GM19452 (cell line): ENCODE results near the gene WHRN.

Experiments used
- ATAC-seq: cut with Tn5 transposase; IDR thresholded peaks from one replicate; pipeline ENCODE4 v1.9.1; 2021; ENCODE audit not compliant: unreplicated experiment

Gene WHRN

GRCh38 chr9:114493521-114494184 lies 11.6 kb downstream of the WHRN start:
- ATAC-seq: no peak

GRCh38 chr9:114492991-114493390 lies 12.3 kb downstream of the WHRN start:
- no peak for ATAC-seq

- no peak for ATAC-seq
Observed at GRCh38 chr9:114491430-114492003, 13.8 kb downstream of the WHRN start.

DNA sequence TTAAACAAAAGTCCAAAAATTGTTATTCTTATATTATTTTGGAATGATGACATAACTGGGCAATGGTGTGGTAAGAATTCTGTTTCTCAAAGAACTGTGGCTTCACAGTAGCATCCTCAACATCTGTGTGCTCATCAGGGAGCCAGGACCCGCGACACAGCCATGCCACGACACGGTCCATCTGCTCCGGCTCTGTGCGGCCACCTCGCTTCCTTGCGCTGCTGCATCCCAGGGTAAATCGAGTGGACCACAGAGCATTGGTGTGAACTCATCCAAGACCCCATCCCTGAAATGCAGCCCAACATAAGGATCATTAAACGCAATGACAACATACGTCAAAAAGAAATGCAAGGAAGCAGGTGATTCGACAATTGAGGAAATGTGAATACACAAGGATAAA lies 15.3 kb downstream of the WHRN start:
- no peak for ATAC-seq

DNA sequence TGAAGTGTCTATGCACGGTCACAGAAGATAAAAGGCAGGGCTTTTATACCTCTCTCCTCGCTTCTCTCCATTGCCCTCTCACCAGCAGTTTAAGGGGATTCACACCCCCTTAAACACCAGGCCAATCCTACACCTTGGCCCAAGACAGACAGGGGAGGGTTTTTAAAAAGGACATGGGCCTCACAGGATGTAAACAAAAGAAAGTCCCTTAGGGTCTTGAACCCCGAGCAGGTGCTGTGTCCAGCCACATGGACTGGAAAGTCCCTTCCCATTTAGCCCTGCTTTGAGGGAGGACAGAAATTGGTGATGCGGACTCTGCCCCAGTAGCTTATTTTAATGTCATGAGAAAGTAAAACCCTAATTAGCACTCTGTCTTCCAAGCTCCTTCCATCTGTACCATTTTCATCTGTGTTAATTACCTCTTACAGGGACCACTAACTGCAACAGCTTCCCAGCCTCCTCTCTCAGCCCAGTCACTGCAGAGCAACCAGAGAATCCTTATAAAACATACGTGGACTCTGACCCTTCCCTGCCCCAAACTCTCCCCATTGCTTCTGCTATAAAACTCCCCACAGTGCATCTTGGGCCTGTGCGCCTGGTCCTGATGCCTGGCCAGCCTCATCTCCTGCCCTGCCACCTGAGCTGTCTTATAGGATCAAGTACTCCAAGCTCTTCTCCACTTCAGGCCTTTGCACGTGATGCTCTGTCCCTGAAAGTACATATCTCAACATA lies 16.7 kb downstream of the WHRN start:
- no peak for ATAC-seq

GRCh38 chr9:114487607-114488300 lies 17.5 kb downstream of the WHRN start:
- peak; percentile 54 for ATAC-seq

GRCh38 chr9:114486205-114486963 lies 18.9 kb downstream of the WHRN start:
- no peak for ATAC-seq

GRCh38 chr9:114484854-114485443 lies 20.3 kb downstream of the WHRN start:
- peak; percentile 69 for ATAC-seq

GRCh38 chr9:114484215-114484853 lies 20.9 kb downstream of the WHRN start:
- no peak for ATAC-seq

- ATAC-seq: no peak
Observed at GRCh38 chr9:114483499-114483898, 21.8 kb downstream of the WHRN start.

DNA sequence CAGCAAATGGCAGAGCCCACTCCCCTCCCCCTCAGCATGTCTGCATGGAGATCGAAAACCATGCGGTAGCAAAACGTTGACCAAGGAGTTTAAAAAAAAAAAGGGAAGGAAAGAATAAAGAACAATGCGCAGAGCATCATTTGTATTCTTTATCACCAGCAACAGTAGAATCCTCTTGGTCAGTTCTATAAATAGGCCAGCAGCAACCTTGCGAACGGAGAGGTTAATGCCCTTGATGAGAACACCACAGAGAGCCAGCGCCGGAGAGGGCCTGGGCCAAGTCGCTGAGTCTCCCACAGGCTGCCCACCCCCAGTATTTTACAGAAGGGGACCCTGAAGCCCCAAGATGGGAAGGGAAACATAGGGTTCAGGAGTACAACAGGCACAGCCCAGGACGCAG lies 22.7 kb downstream of the WHRN start:
- no peak for ATAC-seq

DNA sequence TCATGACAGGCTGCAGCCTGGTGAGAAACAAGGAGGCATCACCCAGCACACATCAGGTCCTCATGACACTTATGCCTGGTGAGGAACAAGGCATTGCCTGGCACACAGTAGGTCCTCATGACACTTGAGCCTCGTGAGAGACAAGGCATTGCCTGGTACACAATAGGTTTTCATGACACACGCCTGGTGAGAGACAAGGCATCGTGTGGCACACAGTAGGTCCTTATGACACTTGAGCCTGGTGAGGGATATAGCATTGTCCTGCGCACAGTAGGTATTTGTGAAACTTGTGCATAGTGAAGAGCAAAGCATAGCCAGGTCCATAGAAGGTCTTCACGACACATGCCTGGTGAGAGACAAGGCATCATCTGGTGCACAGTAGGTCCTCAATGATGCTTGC lies 23.5 kb downstream of the WHRN start:
- no peak for ATAC-seq

DNA sequence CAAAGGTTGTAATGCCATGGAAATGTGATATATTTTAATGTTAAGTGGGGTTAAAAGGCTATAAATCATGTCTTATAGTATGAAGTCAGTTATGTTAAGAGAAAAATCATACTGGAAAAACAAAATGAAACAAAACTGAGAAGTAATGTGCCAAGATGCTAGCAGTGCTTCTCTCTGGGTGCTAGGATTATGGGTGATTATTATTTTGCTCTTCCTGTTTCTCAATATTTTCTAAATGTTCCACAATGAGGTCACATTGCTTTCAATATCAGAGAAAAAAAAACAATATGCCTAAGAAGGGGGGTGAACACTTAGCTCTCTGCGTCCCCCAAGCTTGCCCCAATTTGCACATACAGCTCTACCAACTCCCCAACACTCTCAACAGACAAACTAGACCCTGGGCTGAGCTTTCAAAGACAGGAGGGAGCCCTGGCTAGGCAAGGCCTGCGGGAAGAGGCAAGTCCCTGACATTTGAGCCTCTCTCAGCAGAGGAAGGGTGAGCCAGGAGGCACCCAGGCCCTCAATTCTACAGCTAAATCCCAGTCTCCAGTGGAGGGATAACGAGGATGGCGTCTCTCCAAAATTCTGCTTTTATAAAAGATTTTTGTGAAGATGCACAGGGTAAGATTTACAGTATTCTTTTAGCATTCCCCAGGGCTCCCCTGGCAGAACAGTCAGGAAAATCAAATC lies 24.4 kb downstream of the WHRN start:
- no peak for ATAC-seq

DNA sequence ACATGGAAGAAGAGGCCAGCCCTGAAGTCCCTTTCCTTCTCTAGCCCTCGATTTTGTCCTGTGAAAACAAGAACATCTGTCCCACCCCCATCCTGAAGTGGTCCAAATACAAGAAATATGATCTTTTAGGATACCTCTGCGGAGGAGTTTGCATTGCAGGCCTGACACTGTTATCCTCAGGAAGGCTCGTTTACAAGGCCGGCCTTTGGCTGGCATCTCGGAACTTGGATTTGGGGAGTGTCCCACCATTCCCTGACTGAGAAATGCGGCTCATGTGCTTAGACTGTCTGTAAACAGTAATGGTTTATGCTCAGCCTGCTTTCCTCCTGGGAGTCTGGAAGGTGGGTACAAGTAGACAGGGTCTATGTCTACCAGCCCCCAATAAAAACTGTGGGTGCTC lies 26.4 kb downstream of the WHRN start:
- no peak for ATAC-seq

GRCh38 chr9:114478459-114478858 lies 26.8 kb downstream of the WHRN start:
- ATAC-seq: no peak

- no peak for ATAC-seq
Observed at GRCh38 chr9:114477642-114478041, 27.6 kb downstream of the WHRN start.

- no peak for ATAC-seq
Observed at GRCh38 chr9:114476891-114477469, 28.3 kb downstream of the WHRN start.

GRCh38 chr9:114475412-114476135 lies 29.7 kb downstream of the WHRN start:
- no peak for ATAC-seq

DNA sequence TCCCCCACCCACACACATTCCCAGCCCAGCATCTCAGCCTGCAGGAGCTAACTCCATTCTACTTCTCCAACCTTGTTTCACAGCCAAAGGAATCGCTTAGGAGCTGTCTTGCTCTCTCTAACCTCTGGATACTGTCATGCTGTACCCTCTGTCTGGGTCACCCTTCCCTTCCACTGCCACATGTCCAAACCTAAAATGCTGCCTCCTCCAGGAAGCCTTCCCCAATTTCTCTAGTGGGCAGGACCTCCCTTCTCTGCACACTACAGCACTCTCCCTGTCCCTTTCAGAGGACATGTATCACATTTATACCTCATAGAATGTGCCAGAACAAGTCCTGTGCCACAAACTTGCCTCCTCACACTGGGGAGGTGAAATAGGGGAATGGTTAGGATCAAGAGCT lies 30.8 kb downstream of the WHRN start:
- ATAC-seq: no peak
